ENCODE data around the gene PLLP.

DNA sequence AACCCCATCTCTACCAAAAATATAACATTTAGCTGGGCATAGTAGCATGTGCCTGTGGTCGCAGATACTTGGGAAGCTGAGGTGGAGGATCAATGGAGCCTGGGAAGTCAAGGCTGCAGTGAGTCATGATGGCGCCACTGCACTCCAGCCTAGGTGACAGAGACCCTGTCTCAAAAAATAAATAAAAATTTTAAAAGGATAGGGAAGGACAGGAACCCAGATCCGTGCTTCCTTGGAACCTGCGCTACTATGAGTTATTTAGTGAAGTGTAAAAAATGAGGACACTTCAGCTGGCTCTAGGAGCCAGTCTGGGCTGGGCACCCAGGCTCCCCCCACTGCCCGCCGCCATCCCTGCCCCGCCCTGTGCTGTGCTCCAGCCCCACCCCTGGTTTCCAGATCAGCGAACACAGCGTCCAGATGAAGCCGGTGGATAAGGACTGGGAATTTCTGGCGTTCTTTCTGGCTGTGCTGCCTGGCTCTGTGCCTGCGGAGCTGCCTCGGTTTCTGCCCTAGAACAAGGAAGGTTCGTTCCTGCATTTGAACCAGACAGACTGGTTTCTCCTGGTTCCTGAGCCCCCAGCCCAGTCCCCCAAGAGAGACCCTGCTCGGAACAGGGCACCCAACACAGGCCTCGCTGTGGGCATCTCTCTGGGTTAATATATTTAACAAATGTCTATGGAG is 18.5 kb downstream of the PLLP start:
- TF ChIP-seq, protein P1, sequence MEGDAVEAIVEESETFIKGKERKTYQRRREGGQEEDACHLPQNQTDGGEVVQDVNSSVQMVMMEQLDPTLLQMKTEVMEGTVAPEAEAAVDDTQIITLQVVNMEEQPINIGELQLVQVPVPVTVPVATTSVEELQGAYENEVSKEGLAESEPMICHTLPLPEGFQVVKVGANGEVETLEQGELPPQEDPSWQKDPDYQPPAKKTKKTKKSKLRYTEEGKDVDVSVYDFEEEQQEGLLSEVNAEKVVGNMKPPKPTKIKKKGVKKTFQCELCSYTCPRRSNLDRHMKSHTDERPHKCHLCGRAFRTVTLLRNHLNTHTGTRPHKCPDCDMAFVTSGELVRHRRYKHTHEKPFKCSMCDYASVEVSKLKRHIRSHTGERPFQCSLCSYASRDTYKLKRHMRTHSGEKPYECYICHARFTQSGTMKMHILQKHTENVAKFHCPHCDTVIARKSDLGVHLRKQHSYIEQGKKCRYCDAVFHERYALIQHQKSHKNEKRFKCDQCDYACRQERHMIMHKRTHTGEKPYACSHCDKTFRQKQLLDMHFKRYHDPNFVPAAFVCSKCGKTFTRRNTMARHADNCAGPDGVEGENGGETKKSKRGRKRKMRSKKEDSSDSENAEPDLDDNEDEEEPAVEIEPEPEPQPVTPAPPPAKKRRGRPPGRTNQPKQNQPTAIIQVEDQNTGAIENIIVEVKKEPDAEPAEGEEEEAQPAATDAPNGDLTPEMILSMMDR (IDR thresholded peaks at IDR 0.05), result no peak
- peak in 1 of 2 donors; percentile 12 for TF ChIP-seq POLR2A (IDR thresholded peaks at IDR 0.05)
